ENCODE data around the gene SP2.
A peak's percentile ranks its signal among the peaks of the same experiment; 100 is the strongest.

The SP2 gene
- 3.1 to 8.5 reads per million in 2 donors for total RNA-seq

DNA sequence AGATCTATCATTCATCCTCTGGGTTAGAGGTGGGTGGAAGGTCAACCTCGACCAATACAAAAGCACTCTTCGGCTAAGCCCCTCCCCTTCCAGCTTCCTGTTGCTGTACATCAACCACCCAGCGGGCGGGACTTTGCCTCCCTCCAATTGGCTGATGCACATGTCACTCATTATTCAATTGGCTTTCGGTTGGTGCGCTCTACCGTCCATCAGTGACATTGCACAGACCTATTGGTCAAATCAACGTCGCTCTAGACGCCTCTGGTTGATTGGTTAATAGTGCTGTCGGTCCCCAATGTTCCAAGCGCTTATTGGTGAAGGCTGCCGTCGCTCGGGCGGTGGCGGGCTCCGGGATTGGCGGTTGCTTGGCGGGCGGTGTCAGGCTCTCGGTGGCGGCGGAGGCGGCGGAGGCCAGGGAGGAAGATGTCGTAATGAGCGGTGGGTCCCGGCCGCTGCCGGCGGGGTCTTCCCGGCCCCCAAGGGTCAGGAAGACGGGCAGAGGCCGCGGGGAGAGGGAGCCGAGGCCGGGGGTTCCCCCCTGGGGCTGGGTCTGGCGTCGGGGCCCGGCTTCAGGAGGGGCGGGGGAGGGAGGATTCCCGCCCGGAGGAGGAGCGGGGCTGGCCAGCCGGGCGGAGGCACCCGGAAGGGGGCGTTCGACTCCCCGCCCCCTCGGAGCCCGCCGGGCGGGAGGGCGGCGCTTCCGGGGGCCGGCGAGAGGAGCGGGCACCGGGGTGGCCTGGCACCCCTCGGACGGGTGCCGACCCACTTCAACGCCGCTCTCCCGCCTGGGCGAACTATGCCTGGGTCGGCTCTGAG is at the start of gene SP2:
Gene SP2, plus strand, starts transcription at position 381 of the 816 bp plus-strand sequence. Its CDS starts 51 bp downstream, at position 432.
- DNase-seq: peak; percentile 95

DNA sequence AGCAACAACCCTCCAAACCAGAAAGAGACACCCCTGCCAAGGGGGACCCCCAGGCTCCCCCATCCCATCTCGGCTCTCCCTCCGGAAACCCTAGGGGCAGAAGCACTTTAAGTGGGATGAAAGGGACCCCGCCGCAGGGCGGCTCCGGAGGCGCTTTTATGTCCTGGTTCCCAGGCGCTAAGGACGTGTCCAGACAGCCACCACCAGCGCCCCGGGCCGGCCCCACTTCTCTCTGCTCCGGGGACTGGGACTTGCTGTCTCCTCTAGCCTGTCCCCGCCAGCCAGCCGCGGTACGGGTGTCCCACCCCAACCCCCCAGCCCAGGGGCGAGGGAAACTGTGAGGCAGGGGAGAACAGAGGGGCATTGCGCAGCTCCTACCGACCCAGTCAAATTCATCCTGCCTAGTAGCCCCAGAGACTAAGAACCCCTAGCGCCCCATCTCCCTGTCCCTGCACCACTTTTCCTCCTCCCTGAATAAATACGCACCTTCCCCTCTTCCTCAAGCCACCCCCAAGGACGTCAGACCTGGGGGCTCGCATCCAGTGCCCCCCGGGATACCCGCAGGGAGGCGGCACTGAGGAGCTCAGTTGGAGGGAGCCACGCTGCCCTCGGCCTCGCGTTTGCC is 49.2 kb upstream of the SP2 start:
- DNase-seq: no peak

DNA sequence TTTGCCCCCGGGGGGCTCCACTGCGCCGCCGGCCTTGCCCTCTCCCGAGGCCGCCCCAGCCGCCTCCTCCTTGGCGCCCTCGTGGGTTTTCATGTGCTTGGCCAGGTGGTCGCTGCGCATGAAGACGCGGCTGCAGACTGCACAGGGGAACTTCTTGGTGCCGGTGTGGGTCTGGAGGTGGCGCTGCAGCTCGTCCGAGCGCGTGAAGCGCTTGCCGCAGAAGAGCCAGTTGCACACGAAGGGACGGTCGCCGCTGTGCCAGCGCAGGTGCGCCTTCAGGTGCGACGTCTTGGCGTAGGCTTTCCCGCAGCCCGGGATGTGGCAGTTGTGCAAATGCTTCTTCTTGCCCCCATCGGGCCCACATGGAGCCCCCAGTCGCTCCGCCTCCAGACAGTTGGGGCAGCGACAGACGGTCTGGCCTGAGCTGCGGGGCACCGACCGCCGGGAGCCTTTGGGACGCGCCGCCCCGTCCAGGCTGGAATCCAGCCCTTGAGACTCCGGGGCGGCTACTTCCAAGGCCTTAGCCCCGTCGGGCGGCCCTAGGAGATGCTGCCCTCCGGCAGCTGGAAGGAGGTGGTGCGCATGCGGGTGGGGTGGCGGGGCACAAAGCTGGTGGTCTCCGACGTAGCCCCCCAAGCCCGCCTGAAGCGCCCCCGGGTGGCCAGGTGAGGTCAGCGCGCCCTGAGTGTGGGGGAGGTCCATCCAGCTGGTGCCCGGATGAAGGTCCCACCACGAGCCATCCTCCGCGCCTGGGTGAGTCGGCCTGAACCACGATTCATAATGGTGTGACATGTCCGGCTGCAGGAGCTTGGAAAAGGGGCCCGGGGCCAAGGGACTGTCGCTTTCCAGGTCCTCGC is 48.5 kb upstream of the SP2 start:
- no peak for DNase-seq

DNA sequence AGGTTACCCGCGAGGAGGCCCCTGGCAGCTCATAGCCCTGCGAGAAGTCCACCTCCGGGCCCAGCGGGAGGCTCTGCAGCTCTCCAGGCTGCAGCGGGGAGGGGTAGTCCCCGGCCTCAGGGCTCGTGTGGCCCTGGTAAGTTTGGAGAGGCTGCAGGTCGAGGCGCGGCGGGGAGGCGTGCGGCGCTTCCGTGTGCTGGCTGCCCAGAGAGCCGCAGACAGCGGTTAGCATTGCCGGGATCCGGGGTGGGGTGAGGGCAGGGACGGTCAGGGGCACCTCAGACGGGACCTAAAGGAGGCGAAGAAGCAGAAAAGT is 47.9 kb upstream of the SP2 start:
- DNase-seq: no peak

DNA sequence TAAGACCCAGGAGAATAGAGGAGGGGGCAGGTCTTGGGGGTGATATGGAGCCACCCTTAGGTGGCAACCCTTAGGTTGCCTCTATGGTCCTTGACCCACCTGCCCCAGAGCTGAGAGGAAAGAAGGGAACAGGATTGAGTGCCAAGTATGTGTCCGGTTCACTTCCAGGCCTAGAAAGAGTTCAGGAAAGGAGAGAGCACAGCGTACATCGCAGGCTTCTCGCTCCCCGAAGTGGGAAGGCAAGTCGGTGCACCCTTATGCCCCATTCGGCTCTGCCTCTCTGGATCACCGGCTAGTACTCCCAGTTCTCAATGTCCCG is 45.7 kb upstream of the SP2 start:
- DNase-seq: no peak

DNA sequence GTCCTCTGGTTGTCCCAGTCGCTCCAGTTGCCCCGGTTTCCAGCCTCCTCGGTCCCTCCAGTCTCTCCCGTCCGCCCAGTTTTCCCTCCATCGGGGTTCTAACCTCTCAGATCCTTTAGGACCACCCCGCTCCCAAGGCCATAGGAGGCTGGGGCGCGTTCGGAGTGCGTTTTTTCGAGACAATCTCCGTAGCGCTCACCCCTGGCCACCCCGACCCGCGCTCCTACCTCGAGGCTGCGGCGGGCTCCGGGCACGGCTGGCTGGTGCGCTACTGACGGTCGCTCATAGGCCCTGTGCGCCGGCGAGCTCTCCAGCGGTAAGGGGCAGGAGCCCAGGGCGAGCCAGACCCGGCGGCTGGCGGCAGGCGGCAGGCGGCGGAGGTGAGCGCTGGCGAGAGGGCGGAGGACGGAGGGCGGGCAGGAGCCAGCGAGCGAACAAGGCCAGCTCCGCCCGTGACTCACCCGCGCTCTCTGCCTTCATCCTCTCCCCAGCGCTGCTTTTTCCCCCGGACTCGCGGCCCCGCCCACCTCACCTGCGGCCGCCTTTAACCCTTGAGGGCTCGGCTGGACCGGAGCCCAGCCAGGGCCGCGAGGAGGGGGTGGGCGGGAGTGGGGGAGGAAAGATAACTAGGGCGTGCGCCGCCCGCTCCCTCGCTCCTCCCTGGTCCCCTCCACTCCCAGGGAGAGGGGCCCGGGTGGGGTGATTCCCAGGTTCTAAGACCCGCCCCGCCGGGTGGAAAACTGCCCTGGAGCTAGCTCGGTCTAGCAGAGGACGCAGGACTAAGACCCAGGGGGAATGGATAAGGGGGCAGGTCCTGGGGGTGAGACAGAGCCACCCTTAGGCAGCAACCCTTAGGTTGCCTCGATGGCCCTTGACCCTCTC is 45.1 kb upstream of the SP2 start, which contains the start of gene SP6:
Gene SP6, minus strand, starts transcription at position 472 of the 882 bp plus-strand sequence. CDS start 2,734 bp downstream, outside the sequence.
- DNase-seq: peak; percentile 51

DNA sequence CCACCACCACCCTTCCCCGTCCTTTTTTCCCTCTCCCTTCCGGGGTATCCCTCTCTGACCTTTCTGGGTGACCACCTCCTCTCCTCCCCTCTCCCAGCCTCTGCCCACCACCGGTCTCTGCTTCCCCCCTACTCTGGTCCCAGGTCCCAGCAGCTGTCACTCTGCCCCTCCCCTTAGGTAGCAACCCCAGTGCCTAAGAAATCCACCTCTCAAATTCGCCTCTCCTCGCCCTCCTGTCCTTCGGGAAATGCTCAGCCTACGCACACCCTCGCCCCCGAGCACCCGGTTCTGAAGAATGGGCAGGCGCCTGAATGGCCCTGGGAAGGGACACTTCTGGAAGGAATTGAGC is 44.3 kb upstream of the SP2 start:
- no peak for DNase-seq

DNA sequence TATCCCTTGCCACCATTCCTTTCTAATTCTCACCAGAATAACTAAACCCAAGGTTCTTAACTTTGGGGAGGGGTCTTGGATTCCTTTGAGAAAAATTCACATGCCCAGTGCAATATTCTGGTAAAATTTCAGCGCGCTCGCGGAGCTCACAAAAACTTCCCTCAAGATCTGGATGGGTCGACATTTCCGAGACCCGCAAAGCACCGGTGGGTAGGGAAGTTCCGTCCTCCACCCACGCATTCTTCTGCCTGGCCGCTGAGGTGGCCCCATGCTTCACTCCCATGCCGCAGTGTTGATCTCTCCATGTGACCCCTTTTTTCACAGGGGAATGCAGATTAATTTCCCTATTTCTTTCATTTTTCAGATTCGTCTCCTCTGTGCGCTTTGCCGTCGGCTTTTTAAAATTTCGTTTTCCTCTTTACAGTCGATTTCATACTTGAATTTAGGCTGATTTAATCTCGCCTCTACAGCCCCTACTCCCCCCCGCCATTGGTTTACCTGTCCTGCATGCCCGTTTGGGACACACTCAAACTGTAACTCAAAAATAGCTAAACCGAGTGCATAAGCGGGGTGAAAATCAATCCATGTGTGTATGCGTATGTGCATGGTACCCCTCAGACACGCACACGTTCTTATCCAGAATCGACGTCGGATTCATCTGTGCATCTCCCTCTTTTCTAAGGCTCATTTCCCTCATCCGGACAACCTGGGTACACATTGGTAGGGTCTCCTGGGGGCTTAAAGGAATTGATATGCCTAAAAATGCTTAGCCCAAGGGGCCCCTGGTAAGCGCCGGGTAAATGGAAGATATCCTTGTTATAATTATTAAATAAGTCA is 43.7 kb upstream of the SP2 start:
- DNase-seq: no peak

DNA sequence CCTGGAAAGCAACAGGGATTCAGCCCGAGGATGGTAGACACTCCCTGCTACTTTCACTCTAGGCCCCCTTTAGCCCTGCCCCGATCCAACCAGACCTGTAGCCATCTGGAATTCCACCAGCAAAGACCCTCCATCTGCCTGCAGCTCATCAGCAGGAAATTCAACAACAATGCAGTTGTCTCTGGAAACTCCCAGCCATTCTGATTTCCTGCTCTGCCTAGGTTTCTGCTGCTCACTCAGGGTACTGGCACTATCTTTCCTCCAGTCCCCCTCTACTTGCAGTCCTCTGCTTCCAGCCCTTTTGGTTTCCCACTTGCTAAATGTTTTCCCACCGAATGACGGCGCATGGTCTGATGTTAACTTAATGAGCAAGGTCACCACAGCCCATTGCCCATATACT is 42.4 kb upstream of the SP2 start:
- no peak for DNase-seq

DNA sequence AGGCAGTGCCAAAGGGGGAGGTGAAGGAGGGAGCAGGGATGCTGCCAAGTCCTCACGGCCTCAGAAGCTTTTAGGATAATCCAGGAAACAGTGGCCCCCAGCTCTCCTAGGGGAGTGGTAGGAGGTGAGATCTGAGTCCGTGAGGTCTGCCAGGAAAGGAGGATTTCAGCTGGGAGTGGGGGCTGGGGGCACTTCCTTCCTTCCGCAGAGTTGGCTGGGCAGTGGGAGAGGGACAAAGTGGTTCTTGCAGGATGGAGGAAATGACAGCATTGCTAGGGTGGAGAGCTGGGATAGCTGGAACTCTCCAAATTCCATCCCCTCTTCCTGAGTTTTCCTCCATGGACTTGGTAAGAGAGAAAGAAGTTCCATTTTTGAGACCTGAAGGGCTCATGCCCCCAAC is 40.3 kb upstream of the SP2 start:
- DNase-seq: no peak

DNA sequence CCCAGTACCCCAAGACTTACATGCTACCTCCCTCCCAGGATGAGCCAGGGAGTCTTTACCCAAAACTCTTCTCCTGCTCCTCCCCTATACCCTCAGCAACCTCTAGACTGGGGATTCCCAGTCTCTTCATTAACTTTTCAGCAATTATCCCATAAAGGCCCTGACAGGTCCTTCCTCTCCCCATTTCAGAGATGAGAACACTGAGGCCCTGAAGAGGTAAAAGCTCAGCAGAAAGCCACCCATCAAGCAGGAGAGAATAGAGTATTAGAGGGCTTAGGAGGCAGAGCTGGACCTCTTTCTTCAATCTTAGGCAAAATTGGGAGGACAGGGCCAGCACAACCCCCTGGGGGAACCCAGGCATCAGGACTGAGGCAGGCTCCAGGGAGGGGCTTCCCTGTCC is 39.2 kb upstream of the SP2 start:
- DNase-seq: no peak

DNA sequence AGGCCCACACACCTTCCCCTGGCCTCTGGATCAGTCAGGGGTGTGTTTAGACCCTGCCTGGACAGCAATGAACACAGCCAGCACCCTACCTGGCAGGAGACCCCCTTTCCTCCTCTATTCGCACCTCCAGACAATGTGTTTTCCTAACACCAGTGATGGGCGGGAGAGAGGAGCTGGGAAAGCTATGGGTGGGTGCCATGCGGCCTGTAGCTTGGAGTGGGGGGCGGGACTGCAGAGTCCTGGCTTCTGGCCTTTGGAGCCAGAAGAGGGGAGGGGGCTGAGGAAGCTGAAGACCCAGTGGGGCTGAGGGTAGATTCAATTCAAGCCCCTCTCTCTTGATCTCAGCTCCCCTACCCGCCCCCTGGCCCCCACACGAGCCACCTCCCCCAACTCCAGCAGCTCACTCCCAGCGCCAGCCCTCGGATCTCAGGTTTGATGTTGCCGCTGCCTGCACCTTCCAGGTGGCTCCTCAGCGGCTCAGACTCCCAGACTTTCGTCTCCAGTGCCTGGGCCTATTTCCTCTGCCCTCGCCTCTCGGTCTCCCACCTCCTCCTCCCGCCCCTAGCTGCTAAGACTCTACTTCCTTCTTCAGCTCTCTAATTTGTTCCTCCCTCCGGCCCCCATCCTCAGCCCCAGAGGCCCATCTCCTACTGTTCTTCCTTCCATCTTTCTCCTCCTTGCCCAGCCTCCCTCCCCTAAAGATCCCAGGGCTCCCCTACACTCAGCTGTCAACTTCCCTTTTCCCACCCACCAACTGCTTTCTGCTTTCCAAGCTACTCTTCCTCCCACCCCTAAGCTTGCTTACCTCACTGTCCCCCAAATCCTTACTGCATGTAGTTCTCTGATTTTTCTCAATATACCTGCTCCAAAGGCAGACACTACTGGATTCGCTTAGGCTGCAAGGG is 38.2 kb upstream of the SP2 start:
- no peak for DNase-seq

DNA sequence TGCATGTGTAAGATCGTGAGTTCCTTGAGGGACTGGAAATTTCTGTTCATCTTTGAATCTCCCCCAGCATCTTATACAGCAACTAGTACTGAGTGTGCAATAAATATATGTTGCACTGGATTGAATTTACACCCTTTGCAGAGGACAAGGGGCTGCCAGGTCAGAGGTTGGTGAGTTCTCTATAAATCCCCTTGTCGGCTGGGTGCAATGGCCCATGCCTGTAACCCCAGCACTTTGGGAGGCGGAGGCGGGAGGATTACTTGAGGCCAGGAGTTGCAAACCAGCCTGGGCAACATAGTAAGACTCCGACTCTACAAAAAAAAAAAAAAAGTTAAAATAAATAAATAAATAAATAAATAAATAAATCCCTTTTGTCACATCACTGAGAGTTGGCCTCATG is 35.6 kb upstream of the SP2 start:
- DNase-seq: no peak

DNA sequence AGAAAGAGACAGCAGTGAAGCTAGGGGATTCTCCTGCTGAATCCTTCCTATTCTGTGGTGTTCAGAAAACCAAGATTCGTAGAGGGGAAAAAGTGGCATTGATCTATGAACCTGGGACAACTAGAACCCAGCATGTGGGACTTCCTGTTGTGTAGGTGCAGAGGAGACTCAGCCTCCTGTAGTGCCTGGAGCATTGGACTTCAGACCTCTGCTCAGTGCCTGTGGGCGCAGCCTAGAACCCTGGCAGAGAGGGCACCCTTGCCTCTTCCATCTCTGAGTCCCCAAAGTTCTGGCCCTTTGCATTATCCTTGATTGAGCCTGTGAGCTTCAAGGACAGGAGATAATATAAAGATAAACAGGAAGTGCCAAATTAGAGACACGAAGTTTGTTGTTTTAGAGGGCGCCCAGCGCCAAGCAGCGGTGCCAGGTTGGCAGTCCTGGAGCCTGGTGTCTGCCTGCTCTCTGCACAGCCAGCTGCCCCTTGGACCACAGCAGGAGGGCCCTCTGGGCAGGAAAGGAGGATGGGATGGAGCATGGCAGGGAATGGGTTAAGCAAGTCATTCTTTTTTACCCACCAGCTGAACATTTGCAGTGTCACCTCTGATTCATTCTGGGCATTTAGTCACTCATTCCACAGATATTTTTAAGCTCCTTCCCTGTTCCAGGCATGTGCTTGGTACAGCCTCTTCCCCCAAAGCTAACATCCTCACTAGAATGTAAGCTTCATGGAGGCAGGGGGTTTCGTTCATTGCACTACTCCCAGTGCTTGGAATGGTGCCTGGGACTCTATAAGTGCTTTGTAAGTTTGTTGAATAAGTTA is 33.2 kb upstream of the SP2 start:
- DNase-seq: no peak

DNA sequence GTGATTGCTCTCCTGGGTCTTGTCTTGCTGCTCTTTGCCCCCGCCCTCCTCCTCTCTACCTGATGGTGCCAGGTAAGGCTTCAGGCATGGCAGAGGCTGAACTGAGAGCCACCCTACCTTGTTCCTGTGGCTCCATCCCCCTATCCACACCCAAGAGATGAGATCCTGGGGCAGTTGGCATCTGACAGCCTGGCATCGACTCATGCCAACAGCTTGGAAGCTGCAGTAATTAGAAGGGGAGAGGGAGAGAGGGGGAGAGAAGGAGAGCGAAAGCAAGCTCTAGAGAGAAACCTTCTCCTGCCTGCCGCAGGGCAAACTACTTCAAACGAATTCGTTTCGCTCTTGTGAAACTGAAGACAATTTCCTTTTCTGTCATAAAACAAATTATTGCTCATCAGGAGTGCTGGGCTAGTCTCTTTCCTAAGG is 31.2 kb upstream of the SP2 start:
- DNase-seq: no peak

DNA sequence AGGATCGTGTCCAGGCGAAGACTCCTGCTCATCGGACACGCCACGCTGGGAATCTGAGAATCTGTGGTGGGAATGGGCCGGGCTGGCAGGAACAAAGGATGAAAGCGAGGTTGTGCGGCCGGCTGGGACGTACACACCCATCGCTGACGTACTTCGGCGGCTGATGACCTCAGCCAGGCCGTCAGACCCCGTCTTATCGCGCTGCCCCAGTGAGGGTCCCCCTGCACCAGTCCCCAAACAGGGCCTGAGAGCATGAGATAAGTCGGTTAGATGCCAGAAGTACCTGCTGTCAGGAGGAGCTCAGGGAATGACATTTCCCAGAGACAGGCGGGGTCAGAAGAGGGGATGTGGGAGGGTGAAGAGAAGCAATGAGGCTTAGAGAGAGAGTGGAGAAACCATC is 29.1 kb upstream of the SP2 start:
- DNase-seq: no peak

DNA sequence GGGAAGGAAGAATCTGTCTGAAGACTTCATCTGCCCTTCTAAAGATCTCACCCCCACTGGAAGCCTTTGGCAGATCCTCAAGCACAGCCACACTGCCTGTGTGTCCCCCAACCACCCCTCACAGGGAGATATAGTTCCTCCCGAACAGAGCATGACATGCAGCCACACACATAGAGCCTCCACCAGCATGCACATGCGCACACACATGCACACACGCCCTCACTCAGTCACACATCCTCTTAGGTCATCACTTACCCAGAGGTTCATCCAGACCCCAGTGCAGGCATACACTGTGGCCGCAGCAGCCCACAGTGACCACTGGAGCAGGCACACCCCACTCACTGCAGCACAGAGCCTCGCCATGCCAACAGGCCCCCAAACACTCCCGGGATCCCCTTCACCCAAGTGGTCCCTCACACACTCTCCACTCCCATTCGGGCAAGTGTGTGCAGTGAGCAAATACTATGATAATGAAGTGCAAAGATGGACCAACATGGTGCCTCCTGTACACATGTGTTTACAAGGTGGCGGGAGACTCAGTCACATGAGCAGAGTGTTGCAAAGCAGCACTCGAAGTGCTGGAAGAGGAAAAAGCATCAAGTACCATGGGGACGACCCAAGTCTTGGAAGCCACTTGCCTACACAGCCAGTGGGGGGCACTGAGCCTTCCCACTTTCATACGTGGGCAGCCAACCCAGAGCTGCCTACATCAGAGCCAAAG is 28.1 kb upstream of the SP2 start:
- DNase-seq: no peak

DNA sequence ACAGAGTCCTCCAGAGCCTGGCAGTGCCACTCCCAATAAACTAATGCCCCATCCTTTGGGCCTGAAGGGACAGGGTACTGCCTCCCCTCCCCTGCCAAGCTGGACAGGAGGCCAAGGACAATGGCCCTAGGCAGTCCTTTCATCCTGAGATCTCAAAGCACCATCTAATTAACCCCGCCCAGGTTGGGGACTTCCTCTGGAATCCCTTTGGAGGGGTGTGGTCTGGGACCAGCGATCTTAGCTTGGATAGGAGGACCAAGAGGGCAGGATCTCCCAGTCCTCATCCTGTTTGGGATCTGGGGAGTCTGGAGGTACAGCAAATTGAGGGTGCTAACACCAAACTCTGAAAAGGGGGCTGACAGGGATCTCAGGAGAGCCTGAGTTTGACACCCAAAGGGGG is 26.9 kb upstream of the SP2 start:
- DNase-seq: no peak

DNA sequence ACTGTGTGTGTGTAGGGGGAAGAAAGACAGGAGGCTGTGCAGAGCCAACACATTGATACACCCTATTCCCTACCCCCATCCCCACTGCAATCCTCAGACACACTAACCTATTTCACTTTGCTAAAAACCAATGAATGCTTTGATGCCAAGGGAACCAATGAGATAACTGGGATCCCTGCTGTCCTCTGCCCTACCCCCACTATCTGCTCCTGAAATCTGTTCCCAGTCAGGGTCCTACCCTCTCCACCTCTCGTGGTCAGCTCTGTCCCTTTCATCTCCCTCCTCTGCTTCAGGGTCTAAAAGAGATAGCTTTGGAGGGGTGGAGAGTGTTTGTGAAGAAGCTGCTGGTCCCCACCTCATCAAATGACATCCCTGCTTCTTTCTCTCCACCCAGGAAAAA is 26.0 kb upstream of the SP2 start:
- DNase-seq: no peak
